KG1 (cell line): ENCODE data around the gene VCL.
A peak's percentile ranks its signal among the peaks of the same experiment; 100 is the strongest.
"Not testable (repeated sequence)": the region's sequence is repeated elsewhere in the genome, so short reads cannot be mapped to it uniquely, and the experiment has no call there.

Experiments used
- DNase-seq: peaks from one replicate; lab custom pipeline; 2025; lab: John Stamatoyannopoulos, UW

The VCL gene

GRCh38 chr10:73997787-73998622 is at the start of gene VCL:
Gene VCL, plus strand, starts transcription at chr10:73998116. Its CDS starts 92 bp downstream, at chr10:73998208.
- DNase-seq = peak; percentile 93

- DNase-seq = no peak
Measured at GRCh38 chr10:73948947-73949633, 48.8 kb upstream of the VCL start.

GRCh38 chr10:73950155-73950948 is 47.6 kb upstream of the VCL start:
- no peak for DNase-seq

- DNase-seq = no peak
Measured at GRCh38 chr10:73953665-73954064, 44.3 kb upstream of the VCL start.

- DNase-seq = no peak
Measured at GRCh38 chr10:73954737-73955136, 43.2 kb upstream of the VCL start.

- no peak for DNase-seq
Measured at GRCh38 chr10:73955719-73956118, 42.2 kb upstream of the VCL start.

GRCh38 chr10:73956476-73957359 is 41.2 kb upstream of the VCL start:
- DNase-seq = peak; percentile 81

GRCh38 chr10:73959484-73960243 is 38.3 kb upstream of the VCL start:
- no peak for DNase-seq

GRCh38 chr10:73962386-73962785 is 35.5 kb upstream of the VCL start:
- no peak for DNase-seq

GRCh38 chr10:73963533-73963932 is 34.4 kb upstream of the VCL start:
- not testable (repeated sequence) for DNase-seq

GRCh38 chr10:73964743-73965142 is 33.2 kb upstream of the VCL start:
- DNase-seq = no peak

GRCh38 chr10:73965267-73965889 is 32.5 kb upstream of the VCL start:
- DNase-seq = not testable (repeated sequence)

GRCh38 chr10:73965890-73966768 is 31.8 kb upstream of the VCL start:
- DNase-seq = no peak

- no peak for DNase-seq
Measured at GRCh38 chr10:73967022-73967429, 30.9 kb upstream of the VCL start.

GRCh38 chr10:73967544-73967943 is 30.4 kb upstream of the VCL start:
- DNase-seq = no peak

- DNase-seq = no peak
Measured at GRCh38 chr10:73968098-73968521, 29.8 kb upstream of the VCL start.

- no peak for DNase-seq
Measured at GRCh38 chr10:73969224-73969841, 28.6 kb upstream of the VCL start.

- no peak for DNase-seq
Measured at GRCh38 chr10:73970845-73971244, 27.1 kb upstream of the VCL start.
